IMR-90 (cell line): ENCODE results near the gene LIMS3. TPM values are rescaled to one million over a fixed set of nuclear protein-coding genes. Genes with fewer than 3 reads are reported as not detected.
"Not testable (repeated sequence)": the region's sequence is repeated elsewhere in the genome, so short reads cannot be mapped to it uniquely, and the experiment has no call there.

Experiments used
- ATAC-seq: fragments of 200-7000 bp; cut with Tn5 transposase; 2 replicates; pipeline ENCODE4 v1.9.1; 2020; ENCODE audit warnings: low read depth, mild to moderate bottlenecking, moderate library complexity
- BruUV-seq: library from RNA; stranded (reverse); fragments of 400-500 nt; replicated peaks from 2 replicates; lab custom pipeline; 2021; lab: Mats Ljungman, UMichigan
- CTCF ChIA-PET: fragments of 300-600 bp; formaldehyde crosslinking; extraction: SDS; loops from one replicate; lab custom pipeline; 2021; ENCODE audit warnings: antibody characterized with exemption; lab: Yijun Ruan, JAX
- POLR2A ChIA-PET: fragments of 300-600 bp; sonication (Branson Sonifier 250); formaldehyde crosslinking; loops from one replicate; lab custom pipeline; 2022; ENCODE audit warnings: antibody characterized with exemption; ENCODE audit not compliant: unreplicated experiment; lab: Charles Lee
- DNase-seq: peaks from one replicate; pipeline ENCODE4 v3.0.0; 2013
- H2AFZ ChIP-seq: replicated peaks from 2 replicates; pipeline ENCODE3; 2013; ENCODE audit warnings: low read length, mild to moderate bottlenecking; ENCODE audit not compliant: poor library complexity
- H2AK5ac ChIP-seq: 2 replicates; pipeline ENCODE4 v1.6.1; 2013; ENCODE audit warnings: low read depth, low read length, inconsistent platforms
- H2AK9ac ChIP-seq: replicated peaks from 2 replicates; pipeline ENCODE3; 2013; ENCODE audit warnings: mild to moderate bottlenecking, low read depth, low read length, moderate library complexity; ENCODE audit not compliant: poor library complexity
- H2BK120ac ChIP-seq: 2 replicates; pipeline ENCODE4 v1.6.1; 2013; ENCODE audit warnings: low read depth, low read length, inconsistent platforms
- H2BK15ac ChIP-seq: 3 replicates; pipeline ENCODE4 v1.6.1; 2013; ENCODE audit warnings: low read depth, low read length, inconsistent platforms
- H2BK20ac ChIP-seq: 2 replicates; pipeline ENCODE4 v1.6.1; 2013; ENCODE audit warnings: low read depth, mild to moderate bottlenecking, inconsistent platforms, low read length, moderate library complexity
- H2BK5ac ChIP-seq: 2 replicates; pipeline ENCODE4 v1.6.1; 2013; ENCODE audit warnings: mild to moderate bottlenecking, low read depth, low read length, inconsistent platforms; ENCODE audit not compliant: poor library complexity, severe bottlenecking
- H3K14ac ChIP-seq: replicated peaks from 2 replicates; pipeline ENCODE4 v1.6.1; 2013; ENCODE audit warnings: low read depth, low read length, inconsistent platforms
- H3K18ac ChIP-seq: 2 replicates; pipeline ENCODE4 v1.6.1; 2013; ENCODE audit warnings: low read depth, low read length, control low read depth
- H3K23ac ChIP-seq: 2 replicates; pipeline ENCODE4 v1.6.1; 2013; ENCODE audit warnings: low read depth, low read length, inconsistent platforms
- H3K27ac ChIP-seq: 2 replicates; pipeline ENCODE4 v1.5.1; 2013; ENCODE audit warnings: mild to moderate bottlenecking, control low read depth, low read length; ENCODE audit not compliant: insufficient read depth
- H3K27me3 ChIP-seq: 2 replicates; pipeline ENCODE4 v1.6.1; 2013; ENCODE audit warnings: low read length; ENCODE audit not compliant: control insufficient read depth, insufficient read depth
- H3K36me3 ChIP-seq: 2 replicates; pipeline ENCODE4 v1.6.1; 2013; ENCODE audit warnings: low read length, mixed read lengths; ENCODE audit not compliant: control insufficient read depth, insufficient read depth
- H3K4ac ChIP-seq: 2 replicates; pipeline ENCODE4 v1.6.1; 2013; ENCODE audit warnings: low read depth, low read length, inconsistent platforms
- H3K4me1 ChIP-seq: 2 replicates; pipeline ENCODE4 v1.6.1; 2013; ENCODE audit warnings: low read length, mixed read lengths; ENCODE audit not compliant: control insufficient read depth, insufficient read depth
- H3K4me2 ChIP-seq: 2 replicates; pipeline ENCODE4 v1.6.1; 2013; ENCODE audit warnings: low read depth, mild to moderate bottlenecking, control low read depth, low read length, moderate library complexity
- H3K4me3 ChIP-seq: 2 replicates; pipeline ENCODE4 v1.5.1; 2013; ENCODE audit warnings: low read depth, mild to moderate bottlenecking, control low read depth, low read length, moderate library complexity; ENCODE audit not compliant: insufficient read depth
- H3K56ac ChIP-seq: 2 replicates; pipeline ENCODE4 v1.6.1; 2013; ENCODE audit warnings: low read length, inconsistent platforms; ENCODE audit not compliant: insufficient read depth; ENCODE audit errors: extremely low read depth
- H3K79me1 ChIP-seq, 2 experiments: 2 replicates each; pipeline ENCODE4 v1.6.1; 2013; ENCODE audit warnings: low read length in 2 of 2, inconsistent platforms in 1 of 2, low read depth in 1 of 2
- H3K9ac ChIP-seq: 2 replicates; pipeline ENCODE4 v1.6.1; 2013; ENCODE audit warnings: low read depth, low read length, control low read depth
- H3K9me1 ChIP-seq: 2 replicates; pipeline ENCODE4 v1.6.1; 2013; ENCODE audit warnings: low read length, inconsistent platforms; ENCODE audit not compliant: insufficient read depth
- H3K9me3 ChIP-seq: 2 replicates; pipeline ENCODE4 v1.6.1; 2013; ENCODE audit warnings: low read length; ENCODE audit not compliant: control insufficient read depth, insufficient read depth
- H4K20me1 ChIP-seq: 2 replicates; pipeline ENCODE4 v1.6.1; 2013; ENCODE audit warnings: low read length, inconsistent platforms; ENCODE audit not compliant: insufficient read depth
- H4K5ac ChIP-seq: 2 replicates; pipeline ENCODE4 v1.6.1; 2013; ENCODE audit warnings: mild to moderate bottlenecking, low read depth, low read length, control low read depth
- H4K8ac ChIP-seq, 2 experiments: 2 replicates each; pipeline ENCODE4 v1.6.1; 2013; ENCODE audit warnings: low read depth in 2 of 2, low read length in 2 of 2, control low read depth in 1 of 2, inconsistent platforms in 1 of 2
- H4K91ac ChIP-seq: 2 replicates; pipeline ENCODE4 v1.6.1; 2013; ENCODE audit warnings: low read depth, low read length, inconsistent platforms; ENCODE audit not compliant: insufficient read depth
- WGBS, 2 experiments: methylation state at CpG; one replicate each; pipeline versions ENCODE4 v1.1.5 to v1.1.7; 2013; ENCODE audit warnings: missing lambda C conversion rate in 2 of 2; ENCODE audit not compliant: insufficient read length in 1 of 2; ENCODE audit errors: extremely low coverage in 2 of 2; 5-methylcytosine and 5-hydroxymethylcytosine counted together
- dilution Hi-C: fragments of 300-500 bp; cut with HindIII; formaldehyde crosslinking; loops from one replicate; pipeline ENCODE4 v1.14.3; 2018; ENCODE audit warnings: low sequenced_read_pairs; ENCODE audit not compliant: unreplicated experiment
- in situ Hi-C: fragments of 300-500 bp; cut with MboI; formaldehyde crosslinking; loops from 3 replicates; pipeline ENCODE4 v1.14.3; 2019; ENCODE audit warnings: low sequenced_read_pairs, inconsistent platforms, mixed read lengths
- intact Hi-C: fragments of 100-400 bp; cut with micrococcal nuclease; formaldehyde crosslinking; loops from 2 replicates; pipeline ENCODE4 v1.10.0; 2022
- polyA plus RNA-seq, 3 experiments: library from polyadenylated mRNA; depleted of rRNA; stranded (reverse); fragments of >200 nt; gene quantifications; 2 replicates each; pipeline ENCODE4 v1.2.3, GENCODE V29; 2012; ENCODE audit warnings: low replicate concordance in 1 of 3
- total RNA-seq: library from RNA; depleted of rRNA; stranded (reverse); fragments of >200 nt; gene quantifications from 2 replicates; pipeline ENCODE4 v1.2.3, GENCODE V29; 2012

The LIMS3 gene
- total and polyA plus RNA-seq, 2 of the 4 experiments (the other 2 are of a cell fraction): 0.44 to 12.7 TPM

DNA sequence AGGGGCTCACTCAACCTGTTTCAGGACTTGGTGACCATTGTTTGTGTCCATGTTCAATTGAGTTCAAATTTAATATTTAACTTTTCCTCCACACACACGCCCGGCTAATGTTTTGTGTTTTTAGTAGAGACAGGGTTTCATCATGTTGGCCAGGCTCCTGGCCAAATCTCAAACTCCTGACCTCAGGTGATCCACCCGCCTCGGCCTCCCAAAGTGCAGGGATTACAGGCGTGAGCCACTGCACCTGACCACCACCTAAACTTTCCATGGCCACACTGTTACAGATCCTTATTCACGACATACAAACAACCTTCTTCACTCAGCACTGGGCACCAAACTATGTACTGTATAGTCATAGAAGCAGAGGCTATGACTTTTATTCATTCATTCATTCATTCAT lies 4.3 kb upstream of the LIMS3 start:
- ATAC-seq, H3K14ac ChIP-seq, CTCF ChIA-PET, H4K20me1 ChIP-seq, H4K8ac ChIP-seq, H2AK5ac ChIP-seq, H2BK20ac ChIP-seq, H3K18ac ChIP-seq, H3K79me1 ChIP-seq, H2BK5ac ChIP-seq, H4K5ac ChIP-seq, H3K23ac ChIP-seq, H3K36me3 ChIP-seq, dilution Hi-C loops, BruUV-seq, H3K4me2 ChIP-seq, DNase-seq, H3K9me3 ChIP-seq, H3K27me3 ChIP-seq, H2AFZ ChIP-seq, H2BK15ac ChIP-seq, H4K91ac ChIP-seq, H3K4ac ChIP-seq, H3K56ac ChIP-seq, POLR2A ChIA-PET, intact Hi-C loops, H3K4me1 ChIP-seq, in situ Hi-C loops, H3K4me3 ChIP-seq, H3K9me1 ChIP-seq, H3K27ac ChIP-seq, H2AK9ac ChIP-seq, H2BK120ac ChIP-seq, H3K9ac ChIP-seq: not testable (repeated sequence)
- no CpG with 5 or more reads among the region's 6 CpGs for WGBS, 2 experiments

DNA sequence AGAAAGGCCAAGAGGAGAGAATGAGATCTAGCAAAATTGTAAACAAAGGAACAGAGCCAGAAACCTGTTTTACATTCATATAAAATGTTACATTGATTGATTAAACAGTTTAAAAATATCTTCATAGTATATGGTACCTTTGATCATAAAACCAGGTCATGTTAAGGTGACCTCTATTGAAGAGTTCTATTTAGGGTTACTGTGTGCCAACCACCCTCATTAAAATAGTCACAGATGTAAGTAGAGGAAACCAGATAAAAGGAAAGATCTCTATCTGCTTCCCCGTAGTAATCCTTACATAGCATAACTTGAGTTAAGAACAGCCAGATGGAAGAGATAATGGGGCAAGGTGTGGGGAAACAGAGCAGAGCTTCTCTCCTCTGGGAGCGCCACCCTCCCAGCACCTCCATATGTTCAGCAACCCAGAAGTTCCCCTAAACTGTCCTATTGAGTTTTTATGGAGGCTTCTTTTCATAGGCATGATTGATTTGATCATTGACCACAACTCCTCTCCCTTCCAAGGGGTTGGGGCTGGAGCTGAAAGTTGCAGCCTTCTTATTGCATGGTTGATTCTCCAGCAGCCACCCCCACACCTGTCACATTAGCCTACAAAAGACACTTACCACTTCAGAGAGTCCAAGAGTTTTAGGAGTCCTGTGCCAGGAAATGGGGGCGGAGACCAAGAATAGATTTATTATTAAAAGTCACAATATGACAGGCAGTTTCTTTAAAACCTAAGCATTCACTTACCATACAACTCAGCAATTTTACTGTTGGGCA lies 3.2 kb upstream of the LIMS3 start:
- H2AFZ ChIP-seq, H2AK5ac ChIP-seq, H3K27ac ChIP-seq, CTCF ChIA-PET, H3K4me2 ChIP-seq, H3K23ac ChIP-seq, H3K4me3 ChIP-seq, H2BK5ac ChIP-seq, H4K8ac ChIP-seq, H3K56ac ChIP-seq, H2BK20ac ChIP-seq, H4K5ac ChIP-seq, in situ Hi-C loops, H3K9me3 ChIP-seq, H3K9ac ChIP-seq, H3K14ac ChIP-seq, H2BK15ac ChIP-seq, H3K4ac ChIP-seq, H3K18ac ChIP-seq, ATAC-seq, H3K79me1 ChIP-seq, H3K36me3 ChIP-seq, H2BK120ac ChIP-seq, H3K27me3 ChIP-seq, H4K20me1 ChIP-seq, H2AK9ac ChIP-seq, H3K4me1 ChIP-seq, POLR2A ChIA-PET, DNase-seq, intact Hi-C loops, H4K91ac ChIP-seq, BruUV-seq, H3K9me1 ChIP-seq, dilution Hi-C loops: not testable (repeated sequence)
- WGBS, 2 experiments: no CpG with 5 or more reads among the region's 3 CpGs
